ENCODE data around the gene THEM5. TPM values are rescaled to one million over a fixed set of nuclear protein-coding genes. Genes with fewer than 3 reads are reported as not detected.

The THEM5 gene
- polyA plus RNA-seq, 3 donors: not detected

GRCh38 chr1:151837884-151838221 is 15.7 kb downstream of the THEM5 start:
- Histone ChIP-seq H3K9ac (ENCODE audit: insufficient read depth, low read length, poor library complexity, severe bottlenecking) (peak overlapping the region; percentile 36), H3K79me2 (ENCODE audit: insufficient read depth, low read length) (no peaks in the 10 kb centered on the region), H3K4me3 (replicated peaks in 1 of 3; ENCODE audit: low read depth in 2 of 3, low read length in 3 of 3) (peak overlapping the region in 1 of 3 experiments; percentile 68), H3K9me3 (replicated peaks in 1 of 2; ENCODE audit: control insufficient read depth in 1 of 2, insufficient read depth in 1 of 2, low read length in 2 of 2) (peaks cover 0 to 22% of the 10 kb centered on the region in 2 donors), H3K27ac (ENCODE audit: low read depth in 1 of 2, low read length in 2 of 2) (no peak overlapping the region), H3K27me3 (ENCODE audit: control insufficient read depth in 2 of 2, insufficient read depth in 2 of 2, low read length in 2 of 2) (peaks cover 44 to 57% of the 10 kb centered on the region in 2 donors), H3K4me1 (ENCODE audit: control insufficient read depth in 1 of 2, insufficient read depth in 2 of 2, low read length in 2 of 2) (peaks cover 51 to 74% of the 10 kb centered on the region in 2 donors), H4K20me1 (ENCODE audit: insufficient read depth, low read length) (no peaks in the 10 kb centered on the region), H3K36me3 (replicated peaks in 1 of 2; ENCODE audit: control insufficient read depth in 1 of 2, insufficient read depth in 2 of 2, low read length in 2 of 2) (no peaks in the 10 kb centered on the region), H2AFZ (ENCODE audit: insufficient read depth, low read depth, low read length, poor library complexity, severe bottlenecking) (peak overlapping the region; percentile 56), H3K4me2 (replicated peaks; ENCODE audit: extremely low read depth, low read length, poor library complexity, severe bottlenecking) (peak overlapping the region; percentile 76)
- peaks cover 48 to 71% (median 60%) of the 10 kb centered on the region in 3 donors for H3K27me3 Mint-ChIP-seq (ENCODE audit: low read depth in 3 of 3)
- peak overlapping the region; percentile 66 to 88 for H3K4me3 Mint-ChIP-seq
- peaks cover 64% of the 10 kb centered on the region for H3K4me1 Mint-ChIP-seq
- TF ChIP-seq, protein P1, sequence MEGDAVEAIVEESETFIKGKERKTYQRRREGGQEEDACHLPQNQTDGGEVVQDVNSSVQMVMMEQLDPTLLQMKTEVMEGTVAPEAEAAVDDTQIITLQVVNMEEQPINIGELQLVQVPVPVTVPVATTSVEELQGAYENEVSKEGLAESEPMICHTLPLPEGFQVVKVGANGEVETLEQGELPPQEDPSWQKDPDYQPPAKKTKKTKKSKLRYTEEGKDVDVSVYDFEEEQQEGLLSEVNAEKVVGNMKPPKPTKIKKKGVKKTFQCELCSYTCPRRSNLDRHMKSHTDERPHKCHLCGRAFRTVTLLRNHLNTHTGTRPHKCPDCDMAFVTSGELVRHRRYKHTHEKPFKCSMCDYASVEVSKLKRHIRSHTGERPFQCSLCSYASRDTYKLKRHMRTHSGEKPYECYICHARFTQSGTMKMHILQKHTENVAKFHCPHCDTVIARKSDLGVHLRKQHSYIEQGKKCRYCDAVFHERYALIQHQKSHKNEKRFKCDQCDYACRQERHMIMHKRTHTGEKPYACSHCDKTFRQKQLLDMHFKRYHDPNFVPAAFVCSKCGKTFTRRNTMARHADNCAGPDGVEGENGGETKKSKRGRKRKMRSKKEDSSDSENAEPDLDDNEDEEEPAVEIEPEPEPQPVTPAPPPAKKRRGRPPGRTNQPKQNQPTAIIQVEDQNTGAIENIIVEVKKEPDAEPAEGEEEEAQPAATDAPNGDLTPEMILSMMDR (IDR thresholded peaks at IDR 0.05): no peak
- peaks cover 0 to 21% (median 14%) of the 10 kb centered on the region in 7 donors for H3K9me3 Mint-ChIP-seq
- H3K36me3 Mint-ChIP-seq: peaks cover 6 to 13% of the 10 kb centered on the region in 2 donors
- peak overlapping the region in 1 of 7 donors; percentile 20 for H3K27ac Mint-ChIP-seq
- WGBS (ENCODE audit: insufficient coverage): 8% methylated on average over 24 of the region's 26 CpGs
- no peak for DNase-seq
- intact Hi-C loops (cut with micrococcal nuclease): loop anchor here in 1 of 2 donors (5.0 kb wide), 1 partner anchor 301 kb away; no protein-coding TSS in a partner anchor

DNA sequence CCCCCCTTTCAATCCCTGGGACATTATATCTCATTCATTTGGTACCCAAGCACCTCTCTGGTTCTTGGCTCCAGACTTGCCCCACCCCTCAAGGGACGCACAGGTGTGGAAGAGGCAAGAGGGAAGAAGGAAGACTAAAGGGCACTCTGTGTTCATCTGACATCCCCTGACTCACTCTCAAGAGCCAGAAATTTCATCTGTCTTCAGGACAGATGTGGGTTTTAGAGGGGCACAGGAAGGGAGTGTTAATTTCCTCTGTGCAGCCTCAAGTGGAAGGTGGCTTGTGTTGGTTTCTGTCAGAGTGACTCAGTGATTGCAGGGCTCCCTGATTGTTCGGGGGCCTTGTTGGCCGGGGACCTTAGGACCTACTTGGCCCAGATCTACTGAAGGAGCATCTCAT is 16.3 kb downstream of the THEM5 start:
- H3K4me1 Mint-ChIP-seq: peaks cover 71% of the 10 kb centered on the region
- peak overlapping the region in 2 of 7 donors; percentile 20 to 48 for H3K27ac Mint-ChIP-seq
- WGBS (ENCODE audit: insufficient coverage): 0% methylated on average over 2 of the region's 3 CpGs
- Histone ChIP-seq H3K9me3 (replicated peaks in 1 of 2; ENCODE audit: control insufficient read depth in 1 of 2, insufficient read depth in 1 of 2, low read length in 2 of 2) (peaks cover 0 to 22% of the 10 kb centered on the region in 2 donors), H3K79me2 (ENCODE audit: insufficient read depth, low read length) (no peaks in the 10 kb centered on the region), H3K4me2 (replicated peaks; ENCODE audit: extremely low read depth, low read length, poor library complexity, severe bottlenecking) (no peak overlapping the region), H2AFZ (ENCODE audit: insufficient read depth, low read depth, low read length, poor library complexity, severe bottlenecking) (no peak overlapping the region), H3K36me3 (replicated peaks in 1 of 2; ENCODE audit: control insufficient read depth in 1 of 2, insufficient read depth in 2 of 2, low read length in 2 of 2) (no peaks in the 10 kb centered on the region), H3K27ac (ENCODE audit: low read depth in 1 of 2, low read length in 2 of 2) (no peak overlapping the region), H3K4me1 (ENCODE audit: control insufficient read depth in 1 of 2, insufficient read depth in 2 of 2, low read length in 2 of 2) (peaks cover 57 to 80% of the 10 kb centered on the region in 2 donors), H3K9ac (ENCODE audit: insufficient read depth, low read length, poor library complexity, severe bottlenecking) (no peak overlapping the region), H3K27me3 (ENCODE audit: control insufficient read depth in 2 of 2, insufficient read depth in 2 of 2, low read length in 2 of 2) (peaks cover 44 to 50% of the 10 kb centered on the region in 2 donors), H4K20me1 (ENCODE audit: insufficient read depth, low read length) (no peaks in the 10 kb centered on the region), H3K4me3 (replicated peaks in 1 of 3; ENCODE audit: low read depth in 2 of 3, low read length in 3 of 3) (no peak overlapping the region)
- H3K4me3 Mint-ChIP-seq: peak overlapping the region; percentile 66 to 88
- H3K27me3 Mint-ChIP-seq (ENCODE audit: low read depth in 3 of 3): peaks cover 47 to 68% (median 54%) of the 10 kb centered on the region in 3 donors
- TF ChIP-seq, protein P1 (IDR thresholded peaks at IDR 0.05): no peak
- intact Hi-C loops (cut with micrococcal nuclease): loop anchor here in 1 of 2 donors (5.0 kb wide), 1 partner anchor 300 kb away; no protein-coding TSS in a partner anchor
- peaks cover 6 to 13% of the 10 kb centered on the region in 2 donors for H3K36me3 Mint-ChIP-seq
- no peak for DNase-seq
- peaks cover 0 to 21% (median 14%) of the 10 kb centered on the region in 7 donors for H3K9me3 Mint-ChIP-seq
